Choroid plexus epithelial cell (primary cell): ENCODE measurements around the gene TLE3.

Experiments used
- DNase-seq: peaks from one replicate; pipeline ENCODE4 v3.0.0-alpha.2; 2010; ENCODE audit warnings: low read depth
- H3K4me3 ChIP-seq: 2 replicates; pipeline ENCODE4 v1.5.1; 2011; ENCODE audit warnings: low read depth, mild to moderate bottlenecking, control low read depth, low read length, moderate library complexity
- CTCF ChIP-seq: conservative IDR thresholded peaks from 2 replicates; pipeline ENCODE4 v1.5.1; 2011; ENCODE audit warnings: low read depth, mild to moderate bottlenecking, control low read depth, inconsistent platforms, low read length, moderate library complexity

The TLE3 gene

GRCh38 chr15:70023769-70024491, 73.8 kb downstream of the TLE3 start:
- DNase-seq = peak; percentile 89
- no peak for TF ChIP-seq CTCF
- H3K4me3 ChIP-seq = no peak overlapping the region

- TF ChIP-seq CTCF = no peak
- DNase-seq = peak; percentile 94
- H3K4me3 ChIP-seq = no peak overlapping the region
Measured at GRCh38 chr15:70023064-70023768, 74.5 kb downstream of the TLE3 start.

GRCh38 chr15:70020229-70020628, 77.5 kb downstream of the TLE3 start:
- no peak overlapping the region for H3K4me3 ChIP-seq
- TF ChIP-seq CTCF = no peak
- DNase-seq = no peak

- TF ChIP-seq CTCF = no peak
- no peak for DNase-seq
- H3K4me3 ChIP-seq = no peak overlapping the region
Measured at GRCh38 chr15:70018646-70019600, 78.8 kb downstream of the TLE3 start.

- no peak for DNase-seq
- no peak for TF ChIP-seq CTCF
- no peak overlapping the region for H3K4me3 ChIP-seq
Measured at GRCh38 chr15:70017801-70018200, 79.9 kb downstream of the TLE3 start.

GRCh38 chr15:70017025-70017424, 80.7 kb downstream of the TLE3 start:
- no peak for DNase-seq
- TF ChIP-seq CTCF = no peak
- no peak overlapping the region for H3K4me3 ChIP-seq
